ENCODE measurements around the gene LPP. TPM values are rescaled to one million over a fixed set of nuclear protein-coding genes. Genes with fewer than 3 reads are reported as not detected.
A peak's percentile ranks its signal among the peaks of the same experiment; 100 is the strongest.

LPP gene
- total RNA-seq, 1 experiment from 2014 or later = 148 TPM

DNA sequence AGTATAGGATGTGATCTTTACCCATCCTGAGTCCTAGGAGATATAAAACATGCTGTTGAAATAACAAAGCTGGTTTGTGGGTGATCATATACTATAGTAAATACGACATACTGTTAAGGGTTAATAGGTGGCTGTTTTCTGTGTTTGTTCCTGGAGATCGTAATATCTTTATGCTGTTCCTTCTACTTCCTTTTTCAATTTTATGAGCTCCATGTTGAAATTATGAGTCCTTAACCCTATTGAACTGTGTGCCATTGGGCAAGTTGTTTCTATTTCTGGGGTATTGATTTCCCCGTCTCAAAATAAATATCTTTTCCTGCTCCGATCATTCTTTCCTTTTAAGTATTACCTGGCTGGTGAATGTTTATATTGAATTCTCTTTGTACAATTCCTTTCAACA is 115.1 kb downstream of the LPP start:
- POLR2A ChIA-PET (ENCODE audit: unreplicated experiment) = interaction anchor here (0.5 kb wide), 1 partner anchor 346 kb away, joined by 3 read pairs; no protein-coding TSS in a partner anchor
- TF ChIP-seq, protein P1, sequence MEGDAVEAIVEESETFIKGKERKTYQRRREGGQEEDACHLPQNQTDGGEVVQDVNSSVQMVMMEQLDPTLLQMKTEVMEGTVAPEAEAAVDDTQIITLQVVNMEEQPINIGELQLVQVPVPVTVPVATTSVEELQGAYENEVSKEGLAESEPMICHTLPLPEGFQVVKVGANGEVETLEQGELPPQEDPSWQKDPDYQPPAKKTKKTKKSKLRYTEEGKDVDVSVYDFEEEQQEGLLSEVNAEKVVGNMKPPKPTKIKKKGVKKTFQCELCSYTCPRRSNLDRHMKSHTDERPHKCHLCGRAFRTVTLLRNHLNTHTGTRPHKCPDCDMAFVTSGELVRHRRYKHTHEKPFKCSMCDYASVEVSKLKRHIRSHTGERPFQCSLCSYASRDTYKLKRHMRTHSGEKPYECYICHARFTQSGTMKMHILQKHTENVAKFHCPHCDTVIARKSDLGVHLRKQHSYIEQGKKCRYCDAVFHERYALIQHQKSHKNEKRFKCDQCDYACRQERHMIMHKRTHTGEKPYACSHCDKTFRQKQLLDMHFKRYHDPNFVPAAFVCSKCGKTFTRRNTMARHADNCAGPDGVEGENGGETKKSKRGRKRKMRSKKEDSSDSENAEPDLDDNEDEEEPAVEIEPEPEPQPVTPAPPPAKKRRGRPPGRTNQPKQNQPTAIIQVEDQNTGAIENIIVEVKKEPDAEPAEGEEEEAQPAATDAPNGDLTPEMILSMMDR (conservative IDR thresholded peaks at IDR 0.05) = no peak
- TF ChIP-seq EZH2 (IDR thresholded peaks at IDR 0.05; ENCODE audit: low read depth) = no peak

GRCh38 chr3:188270423-188270972 is 116.5 kb downstream of the LPP start:
- peak; percentile 80 to 87 for DNase-seq
- BruUV-seq (replicated peaks) = no TSS peak
- Histone ChIP-seq H3F3A (ENCODE audit: insufficient read depth, low read depth) (peaks cover 14% of the 10 kb centered on the region; the same call in 1 of the 2 replicates), H3K4me1 (replicated peaks; ENCODE audit: insufficient read depth) (peaks cover 43% of the 10 kb centered on the region), H3K36me3 (ENCODE audit: low read depth) (no peaks in the 10 kb centered on the region), H3K27ac (no peak overlapping the region), H3K79me2 (ENCODE audit: low read depth) (peaks cover 18% of the 10 kb centered on the region), H3K27me3 (ENCODE audit: insufficient read depth, low read depth) (no peaks in the 10 kb centered on the region), H3K4me3 (no peak overlapping the region), H3K4me2 (no peak overlapping the region), H4K20me1 (ENCODE audit: insufficient read depth) (no peaks in the 10 kb centered on the region), H3K9me3 (ENCODE audit: insufficient read depth, low read depth) (no peaks in the 10 kb centered on the region), H3K9me2 (ENCODE audit: insufficient read depth) (no peaks in the 10 kb centered on the region), H2AFZ (no peak overlapping the region)
- POLR2A ChIA-PET (ENCODE audit: unreplicated experiment) = interaction anchor here (0.6 to 1.1 kb wide), 9 partner anchors 10 to 404 kb away, joined by 3 to 37 read pairs (median 4); no protein-coding TSS in a partner anchor
- intact Hi-C loops (cut with micrococcal nuclease; ENCODE audit: unreplicated experiment) = loop anchor here (1.0 to 10.0 kb wide), 4 partner anchors 25 to 356 kb away; no protein-coding TSS in a partner anchor
- CTCF ChIA-PET = interaction anchor here (0.7 kb wide), 2 partner anchors 23 to 533 kb away, joined by 3 to 4 read pairs; no protein-coding TSS in a partner anchor
- TF ChIP-seq EZH2 (IDR thresholded peaks at IDR 0.05; ENCODE audit: low read depth) = no peak
- TF ChIP-seq, protein P1 (conservative IDR thresholded peaks at IDR 0.05) = no peak

More for the DNA sequence above, 115.1 kb downstream of the LPP start:
- H3K4me2 ChIP-seq = no peak overlapping the region
- H3K79me2 ChIP-seq (ENCODE audit: low read depth) = peaks cover 18% of the 10 kb centered on the region
- no peaks in the 10 kb centered on the region for H3K36me3 ChIP-seq (ENCODE audit: low read depth)
- no peak overlapping the region for H3K27ac ChIP-seq
- H3K4me3 ChIP-seq = no peak overlapping the region
- H3K27me3 ChIP-seq (ENCODE audit: insufficient read depth, low read depth) = no peaks in the 10 kb centered on the region
- no peaks in the 10 kb centered on the region for H3K9me3 ChIP-seq (ENCODE audit: insufficient read depth, low read depth)
- intact Hi-C loops (cut with micrococcal nuclease; ENCODE audit: unreplicated experiment) = loop anchor here (5.0 kb wide), 2 partner anchors 92 to 413 kb away; no protein-coding TSS in a partner anchor
- no peak overlapping the region for H2AFZ ChIP-seq
- peaks cover 19% of the 10 kb centered on the region for H3F3A ChIP-seq (ENCODE audit: insufficient read depth, low read depth)
- CTCF ChIA-PET = no interaction called here
- H3K4me1 ChIP-seq (replicated peaks; ENCODE audit: insufficient read depth) = peaks cover 56% of the 10 kb centered on the region
- no peak for DNase-seq
- no peaks in the 10 kb centered on the region for H3K9me2 ChIP-seq (ENCODE audit: insufficient read depth)
- BruUV-seq (replicated peaks) = no TSS peak
- H4K20me1 ChIP-seq (ENCODE audit: insufficient read depth) = no peaks in the 10 kb centered on the region

DNA sequence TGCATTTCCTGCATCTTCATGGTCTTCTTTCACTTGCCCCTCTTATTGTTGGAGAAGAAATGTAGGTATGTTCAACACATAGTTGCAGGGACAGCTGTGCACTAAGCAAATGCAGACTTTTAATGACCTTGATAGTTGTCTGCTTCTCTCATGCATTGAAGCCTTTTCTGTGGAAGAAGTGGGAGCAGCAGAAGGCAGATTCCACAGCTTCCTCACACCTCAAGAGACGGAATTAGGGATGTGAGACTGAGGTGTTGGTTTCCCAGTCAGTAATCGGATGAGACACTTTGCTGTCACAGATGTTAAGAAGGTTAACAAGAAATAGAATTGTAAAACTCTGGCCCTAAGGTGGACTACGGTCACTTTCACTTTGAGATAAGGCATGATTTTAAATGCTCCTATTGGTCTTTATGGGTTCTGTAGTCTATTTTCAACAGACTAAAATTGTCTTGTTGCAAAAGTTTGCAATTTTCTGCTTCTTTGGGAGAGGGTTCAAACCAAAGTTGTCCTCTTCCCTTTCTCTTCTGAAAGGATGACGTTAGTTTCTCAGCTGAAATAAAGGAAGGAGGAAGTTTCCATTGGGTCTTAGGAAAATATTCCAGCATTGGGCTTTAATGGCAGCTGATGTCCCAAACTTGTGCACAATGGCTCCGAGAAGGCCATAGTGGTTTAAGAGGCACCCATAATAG is 117.4 kb downstream of the LPP start:
- Histone ChIP-seq H3K79me2 (ENCODE audit: low read depth) (peaks cover 23% of the 10 kb centered on the region), H3K4me1 (replicated peaks; ENCODE audit: insufficient read depth) (peaks cover 34% of the 10 kb centered on the region), H3K36me3 (ENCODE audit: low read depth) (no peaks in the 10 kb centered on the region), H3F3A (ENCODE audit: insufficient read depth, low read depth) (peaks cover 9% of the 10 kb centered on the region; the same call in 1 of the 2 replicates), H3K27me3 (ENCODE audit: insufficient read depth, low read depth) (no peaks in the 10 kb centered on the region), H2AFZ (no peak overlapping the region), H4K20me1 (ENCODE audit: insufficient read depth) (no peaks in the 10 kb centered on the region), H3K4me3 (no peak overlapping the region), H3K9me2 (ENCODE audit: insufficient read depth) (no peaks in the 10 kb centered on the region), H3K9me3 (ENCODE audit: insufficient read depth, low read depth) (no peaks in the 10 kb centered on the region), H3K27ac (no peak overlapping the region), H3K4me2 (no peak overlapping the region)
- POLR2A ChIA-PET (ENCODE audit: unreplicated experiment) = interaction anchor here (0.6 kb wide), 4 partner anchors 14 to 403 kb away, joined by 3 to 5 read pairs (median 4); no protein-coding TSS in a partner anchor
- CTCF ChIA-PET = interaction anchor here (0.7 kb wide), 1 partner anchor 534 kb away, joined by 4 read pairs; no protein-coding TSS in a partner anchor
- intact Hi-C loops (cut with micrococcal nuclease; ENCODE audit: unreplicated experiment) = loop anchor here (10.0 kb wide), 2 partner anchors 297 to 357 kb away; no protein-coding TSS in a partner anchor
- no TSS peak for BruUV-seq (replicated peaks)
- DNase-seq = no peak
- TF ChIP-seq EZH2 (IDR thresholded peaks at IDR 0.05; ENCODE audit: low read depth) = no peak
- TF ChIP-seq, protein P1 (conservative IDR thresholded peaks at IDR 0.05) = no peak

Data from PC-9 (cell line).